Prostate gland (tissue), 2 donors: ENCODE results near the gene NPY1R. TPM values are rescaled to one million over a fixed set of nuclear protein-coding genes. Genes with fewer than 3 reads are reported as not detected.
A peak's percentile ranks its signal among the peaks of the same experiment; 100 is the strongest.

Experiments used
- DNase-seq: peaks from one replicate; pipeline ENCODE4 v3.0.0-alpha.2; 2019; ENCODE audit warnings: low spot score
- H3K27ac ChIP-seq, 2 donors: fragments of 200-600 bp; sonication (generic); 2 replicates each; pipeline ENCODE4 v1.5.1; 2017 to 2019
- H3K27me3 ChIP-seq: fragments of 200-600 bp; sonication (generic); replicated peaks from 2 replicates; pipeline ENCODE4 v1.5.1; 2019; ENCODE audit not compliant: insufficient read depth
- H3K36me3 ChIP-seq, 2 donors: fragments of 200-600 bp; sonication (generic); 1 replicate in 1 of 2; 2 replicates in 1 of 2; pipeline versions ENCODE4 v1.5.1 to v1.8.1; 2017 to 2019
- H3K4me1 ChIP-seq: fragments of 200-600 bp; sonication (generic); replicated peaks from 2 replicates; pipeline ENCODE4 v1.5.1; 2019
- H3K4me3 ChIP-seq, 2 donors: fragments of 200-600 bp; sonication (generic); 2 replicates each; pipeline ENCODE4 v1.5.1; 2017 to 2019
- H3K9me3 ChIP-seq: fragments of 200-600 bp; sonication (generic); 2 replicates; pipeline ENCODE4 v1.5.1; 2017
- POLR2A ChIP-seq: fragments of 450-650 bp; IDR thresholded peaks from one replicate; pipeline ENCODE4 v1.6.1; 2016; ENCODE audit warnings: antibody characterized with exemption, mild to moderate bottlenecking
- POLR2AphosphoS5 ChIP-seq: sonication (generic); formaldehyde crosslinking; IDR thresholded peaks from one replicate; pipeline ENCODE4 v1.6.1; 2017; ENCODE audit warnings: antibody characterized with exemption
- WGBS: methylation state at CpG from one replicate; pipeline ENCODE4 v1.1.5; 2018; 5-methylcytosine and 5-hydroxymethylcytosine counted together
- intact Hi-C: fragments of 100-400 bp; cut with DNase I; formaldehyde crosslinking; loops from one replicate; pipeline ENCODE4 v1.14.2; 2022
- total RNA-seq, 2 donors: library from RNA; depleted of rRNA; stranded (reverse); fragments of >200 nt; gene quantifications; one replicate each; pipeline ENCODE4 v1.1.0, GENCODE V29; 2016
- TF ChIP-seq, protein P1 (sequence below), 4 experiments: fragments of 200-600 bp in 2 of 4; fragments of 450-650 bp in 2 of 4; sonication (generic) in 2 of 4; IDR thresholded peaks; 1 replicate in 3 of 4; 2 replicates in 1 of 4; pipeline ENCODE4 v1.5.1; 2016 to 2019; ENCODE audit warnings: antibody characterized with exemption in 4 of 4, mild to moderate bottlenecking in 2 of 4, moderate library complexity in 2 of 4

The NPY1R gene
- total RNA-seq, 2 donors from 2014 or later = 1.4 to 9.5 TPM

DNA sequence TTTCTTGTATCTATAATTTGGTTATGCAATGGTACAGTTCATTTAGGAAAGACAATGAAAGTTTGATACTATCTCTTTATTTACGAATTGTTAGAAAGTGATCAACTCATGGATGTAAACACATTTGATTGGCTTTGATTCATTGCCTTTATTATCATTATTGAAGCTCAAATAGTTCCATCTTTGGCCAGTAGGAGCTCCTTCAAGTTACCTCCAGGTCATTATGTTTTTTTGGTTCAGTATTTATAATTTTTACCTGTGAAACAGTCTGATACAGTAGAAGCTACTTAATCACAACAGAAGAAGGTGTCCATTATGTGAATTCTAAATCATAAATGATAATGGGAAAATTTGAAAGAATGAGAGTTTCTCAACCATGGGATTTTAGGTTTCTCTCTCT is 23.7 kb upstream of the NPY1R start:
- Histone ChIP-seq H3K4me3 (no peak overlapping the region), H3K9me3 (no peaks in the 10 kb centered on the region), H3K27me3 (no peaks in the 10 kb centered on the region), H3K27ac (no peak overlapping the region), H3K36me3 (no peaks in the 10 kb centered on the region), H3K4me1 (no peaks in the 10 kb centered on the region)
- intact Hi-C loops = no loop called here
- DNase-seq = no peak
- 69% methylated on average over 1 of the region's 1 CpG for WGBS
- no peak for TF ChIP-seq POLR2A
- TF ChIP-seq POLR2AphosphoS5 = no peak
- TF ChIP-seq, protein P1, sequence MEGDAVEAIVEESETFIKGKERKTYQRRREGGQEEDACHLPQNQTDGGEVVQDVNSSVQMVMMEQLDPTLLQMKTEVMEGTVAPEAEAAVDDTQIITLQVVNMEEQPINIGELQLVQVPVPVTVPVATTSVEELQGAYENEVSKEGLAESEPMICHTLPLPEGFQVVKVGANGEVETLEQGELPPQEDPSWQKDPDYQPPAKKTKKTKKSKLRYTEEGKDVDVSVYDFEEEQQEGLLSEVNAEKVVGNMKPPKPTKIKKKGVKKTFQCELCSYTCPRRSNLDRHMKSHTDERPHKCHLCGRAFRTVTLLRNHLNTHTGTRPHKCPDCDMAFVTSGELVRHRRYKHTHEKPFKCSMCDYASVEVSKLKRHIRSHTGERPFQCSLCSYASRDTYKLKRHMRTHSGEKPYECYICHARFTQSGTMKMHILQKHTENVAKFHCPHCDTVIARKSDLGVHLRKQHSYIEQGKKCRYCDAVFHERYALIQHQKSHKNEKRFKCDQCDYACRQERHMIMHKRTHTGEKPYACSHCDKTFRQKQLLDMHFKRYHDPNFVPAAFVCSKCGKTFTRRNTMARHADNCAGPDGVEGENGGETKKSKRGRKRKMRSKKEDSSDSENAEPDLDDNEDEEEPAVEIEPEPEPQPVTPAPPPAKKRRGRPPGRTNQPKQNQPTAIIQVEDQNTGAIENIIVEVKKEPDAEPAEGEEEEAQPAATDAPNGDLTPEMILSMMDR (IDR thresholded peaks at IDR 0.05) = no peak

DNA sequence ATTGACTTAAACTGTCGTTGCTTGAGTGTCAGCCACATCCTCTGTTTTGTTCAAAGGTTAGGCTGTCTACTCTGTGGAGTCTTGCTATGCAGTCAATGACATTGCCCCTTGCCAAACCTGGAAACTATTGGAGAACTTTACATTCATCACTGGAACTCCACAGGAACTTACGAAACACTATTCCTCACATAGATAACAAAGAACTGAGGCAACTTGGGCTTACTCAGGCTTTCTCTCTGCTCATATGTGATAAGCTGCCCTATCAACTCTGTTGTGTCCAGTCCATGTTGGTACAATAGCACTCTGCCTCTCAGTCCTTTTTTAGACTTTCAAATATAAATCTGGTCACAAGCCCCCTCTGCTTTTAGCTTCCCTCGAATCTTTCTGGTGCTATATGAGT is 20.7 kb upstream of the NPY1R start:
- H3K4me3 ChIP-seq = no peak overlapping the region
- H3K36me3 ChIP-seq = no peaks in the 10 kb centered on the region
- no peak overlapping the region for H3K27ac ChIP-seq
- no peaks in the 10 kb centered on the region for H3K9me3 ChIP-seq
- intact Hi-C loops = no loop called here
- no peak for DNase-seq
- TF ChIP-seq POLR2A (no peak), POLR2AphosphoS5 (no peak)
- TF ChIP-seq, protein P1 (IDR thresholded peaks at IDR 0.05) = no peak
- no peaks in the 10 kb centered on the region for H3K4me1 ChIP-seq
- H3K27me3 ChIP-seq = no peaks in the 10 kb centered on the region
- 74% methylated on average over 3 of the region's 3 CpGs for WGBS

DNA sequence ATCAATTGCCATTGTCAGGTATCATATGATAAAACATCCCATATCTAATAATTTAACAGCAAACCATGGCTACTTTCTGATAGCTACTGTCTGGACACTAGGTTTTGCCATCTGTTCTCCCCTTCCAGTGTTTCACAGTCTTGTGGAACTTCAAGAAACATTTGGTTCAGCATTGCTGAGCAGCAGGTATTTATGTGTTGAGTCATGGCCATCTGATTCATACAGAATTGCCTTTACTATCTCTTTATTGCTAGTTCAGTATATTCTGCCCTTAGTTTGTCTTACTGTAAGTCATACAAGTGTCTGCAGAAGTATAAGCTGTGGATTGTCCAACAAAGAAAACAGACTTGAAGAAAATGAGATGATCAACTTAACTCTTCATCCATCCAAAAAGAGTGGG is 18.3 kb upstream of the NPY1R start:
- H3K9me3 ChIP-seq = no peaks in the 10 kb centered on the region
- H3K27me3 ChIP-seq = no peaks in the 10 kb centered on the region
- intact Hi-C loops = no loop called here
- no peak overlapping the region for H3K27ac ChIP-seq
- no peaks in the 10 kb centered on the region for H3K36me3 ChIP-seq
- H3K4me3 ChIP-seq = no peak overlapping the region
- H3K4me1 ChIP-seq = no peaks in the 10 kb centered on the region
- DNase-seq = no peak
- TF ChIP-seq, protein P1 (IDR thresholded peaks at IDR 0.05) = no peak
- no peak for TF ChIP-seq POLR2AphosphoS5
- no peak for TF ChIP-seq POLR2A

DNA sequence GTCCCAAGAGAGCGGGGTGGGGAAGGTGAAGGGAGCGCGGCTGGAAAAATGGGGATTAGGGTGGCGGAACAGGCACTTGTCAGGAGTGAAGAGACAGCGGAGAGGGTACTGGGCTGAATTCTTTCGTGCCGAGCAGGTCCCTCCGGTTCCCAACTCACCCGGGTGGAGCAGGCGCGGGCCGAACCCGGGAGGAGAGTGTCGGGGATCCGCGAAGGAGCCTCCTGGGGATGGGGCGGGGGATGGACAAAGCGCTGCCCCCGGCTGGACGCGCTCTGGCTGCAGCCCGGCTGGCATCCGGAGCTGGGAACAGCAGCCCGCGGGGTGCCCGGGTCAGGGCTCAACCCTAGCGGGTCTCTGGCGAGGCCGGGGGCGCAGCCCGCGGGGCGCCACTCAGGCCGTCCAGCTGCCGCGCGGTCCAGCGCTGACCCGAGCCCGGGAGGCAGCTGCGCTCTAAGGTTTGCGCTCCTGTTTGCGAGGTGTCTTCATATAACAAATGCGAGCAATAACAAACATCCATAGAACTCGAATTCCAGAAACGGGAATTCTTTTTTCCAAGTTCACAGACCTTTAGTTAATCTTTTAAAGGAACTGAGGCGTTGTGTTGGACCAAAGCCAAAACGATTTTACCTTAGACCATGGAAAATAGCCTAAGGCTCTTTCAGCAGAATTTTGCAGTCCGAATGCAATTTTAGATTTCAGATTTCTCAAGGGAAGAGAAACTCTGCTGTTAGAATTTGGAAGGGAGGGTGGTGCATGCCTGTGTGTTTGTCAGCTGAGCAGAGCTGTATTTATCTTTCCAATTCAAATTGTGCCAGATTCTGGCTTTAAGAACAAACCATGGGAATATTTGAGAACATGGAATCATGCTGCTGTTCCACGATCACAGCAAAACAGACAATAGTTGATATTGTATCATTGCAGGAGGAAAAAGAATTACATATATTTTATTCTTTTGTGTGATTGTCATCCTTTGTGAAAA is 12.0 kb upstream of the NPY1R start:
- 2% methylated on average over 50 of the region's 50 CpGs for WGBS
- Histone ChIP-seq H3K9me3 (no peaks in the 10 kb centered on the region), H3K4me1 (no peaks in the 10 kb centered on the region), H3K27ac (no peak overlapping the region), H3K27me3 (no peaks in the 10 kb centered on the region), H3K36me3 (no peaks in the 10 kb centered on the region), H3K4me3 (peak overlapping the region; percentile 11 to 25)
- DNase-seq = no peak
- intact Hi-C loops = no loop called here
- TF ChIP-seq, protein P1 (IDR thresholded peaks at IDR 0.05) = no peak
- TF ChIP-seq POLR2A (no peak), POLR2AphosphoS5 (no peak)

DNA sequence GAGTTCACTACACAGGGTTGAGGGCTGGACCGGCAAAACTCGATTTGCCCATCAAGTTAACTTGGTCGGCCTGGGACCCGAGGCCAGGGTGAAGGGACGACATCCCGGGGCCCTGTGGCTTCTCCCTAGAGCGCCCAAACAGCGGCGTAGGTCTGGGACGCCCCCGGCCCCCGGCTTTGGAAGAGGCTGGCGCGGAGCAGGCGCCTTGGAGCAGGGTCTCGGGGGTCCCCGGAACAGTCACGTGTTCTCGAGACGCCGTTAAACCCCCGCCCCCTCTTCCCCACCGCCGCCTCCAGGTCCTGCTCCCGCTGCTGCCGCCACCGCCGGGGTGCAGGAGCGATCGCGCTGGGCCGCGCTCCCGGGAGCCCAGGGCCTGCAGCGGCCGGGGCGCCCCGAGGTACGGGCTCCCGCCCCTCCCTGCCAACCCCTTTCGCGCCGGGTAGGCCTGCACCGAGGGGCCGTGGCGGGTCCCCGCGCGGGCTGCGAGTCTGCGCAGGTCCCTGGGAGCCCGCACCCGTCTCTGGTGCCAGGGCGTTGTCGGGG is 11.3 kb upstream of the NPY1R start, which contains the start of gene NPY5R:
NPY5R (plus strand) TSS at position 289 of the 543 bp plus-strand sequence. CDS start 6,382 bp downstream, outside the sequence.
- Histone ChIP-seq H3K27ac (no peak within 1 kb of the TSS), H3K27me3 (no peaks in the 10 kb centered on the region), H3K36me3 (no peaks in the 10 kb centered on the region), H3K4me3 (peak within 1 kb of the TSS; percentile 11 to 25), H3K4me1 (no peaks in the 10 kb centered on the region), H3K9me3 (no peaks in the 10 kb centered on the region)
- TF ChIP-seq, protein P1 (IDR thresholded peaks at IDR 0.05) = no peak
- no peak for TF ChIP-seq POLR2AphosphoS5
- TF ChIP-seq POLR2A = no peak
- 1% methylated on average over 20 of the region's 55 CpGs for WGBS
- intact Hi-C loops = no loop called here
- DNase-seq = no peak
